Measurements from ENCODE around the gene TRNAU1AP. TPM values are rescaled to one million over a fixed set of nuclear protein-coding genes. Genes with fewer than 3 reads are reported as not detected.

Gene TRNAU1AP
- total and polyA plus RNA-seq, 10 of the 15 experiments (the other 5 are each of a cell fraction or from before 2014, with no cell fraction given), result 24.3 to 67.0 (median 31.8) TPM

DNA sequence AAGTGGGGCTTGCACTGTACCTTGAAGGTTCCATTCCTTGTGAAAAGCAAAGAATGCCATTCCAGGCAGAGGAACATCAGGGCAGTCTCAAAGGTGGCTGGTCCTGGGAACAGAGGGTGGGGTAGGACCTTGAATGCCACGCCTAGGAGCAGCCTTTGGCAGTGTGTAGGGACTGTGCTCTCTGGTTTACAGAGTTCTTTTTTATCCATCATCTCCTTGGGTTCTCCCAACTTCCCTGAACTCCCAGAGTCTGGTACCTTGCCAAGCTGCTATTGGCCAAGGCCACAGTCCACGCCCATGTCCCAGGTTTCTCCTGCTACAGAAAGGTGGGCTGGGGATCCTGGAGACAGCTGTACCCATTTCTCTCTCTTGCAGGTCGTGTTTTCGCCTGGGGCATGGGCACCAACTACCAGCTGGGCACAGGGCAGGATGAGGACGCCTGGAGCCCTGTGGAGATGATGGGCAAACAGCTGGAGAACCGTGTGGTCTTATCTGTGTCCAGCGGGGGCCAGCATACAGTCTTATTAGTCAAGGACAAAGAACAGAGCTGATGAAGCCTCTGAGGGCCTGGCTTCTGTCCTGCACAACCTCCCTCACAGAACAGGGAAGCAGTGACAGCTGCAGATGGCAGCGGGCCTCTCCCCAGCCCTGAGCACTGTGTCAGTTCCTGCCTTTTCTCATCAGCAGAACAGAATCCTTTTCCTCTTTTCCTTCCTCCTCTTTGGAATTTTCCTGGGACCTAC, 15.3 kb upstream of the TRNAU1AP start:
- Histone ChIP-seq H3K4me1 (ENCODE audit: control insufficient read depth, insufficient read depth, low read length) (no peaks in the 10 kb centered on the region), H4K20me1 (ENCODE audit: control insufficient read depth, insufficient read depth) (no peaks in the 10 kb centered on the region), H3K4me3 (no peak overlapping the region), H3K79me2 (ENCODE audit: control insufficient read depth, insufficient read depth, low read length) (no peaks in the 10 kb centered on the region), H3K27ac (ENCODE audit: control insufficient read depth, insufficient read depth) (no peak overlapping the region), H3K9ac (ENCODE audit: control insufficient read depth, insufficient read depth, low read length) (no peak overlapping the region), H3K36me3 (ENCODE audit: control insufficient read depth in 2 of 2, insufficient read depth in 2 of 2, low read length in 1 of 2) (peaks cover 25 to 33% of the 10 kb centered on the region in 2 experiments; a peak in 3 of 4 replicates), H3K4me2 (ENCODE audit: control insufficient read depth, insufficient read depth) (no peak overlapping the region), H3K27me3 (replicated peaks in 1 of 2; ENCODE audit: control insufficient read depth in 2 of 2, insufficient read depth in 2 of 2, low read length in 1 of 2) (no peaks in the 10 kb centered on the region), H3K9me3 (replicated peaks; ENCODE audit: control insufficient read depth, insufficient read depth, low read length) (no peaks in the 10 kb centered on the region), H2AFZ (ENCODE audit: control insufficient read depth, low read depth, low read length) (no peak overlapping the region)
- no peak for TF ChIP-seq WRNIP1 (IDR thresholded peaks at IDR 0.05; ENCODE audit: borderline replicate concordance, low read depth, low read length)
- TF ChIP-seq SPI1 (IDR thresholded peaks at IDR 0.05; ENCODE audit: borderline replicate concordance, insufficient read depth, low read depth, low read length), result no peak
- TF ChIP-seq, protein P1, sequence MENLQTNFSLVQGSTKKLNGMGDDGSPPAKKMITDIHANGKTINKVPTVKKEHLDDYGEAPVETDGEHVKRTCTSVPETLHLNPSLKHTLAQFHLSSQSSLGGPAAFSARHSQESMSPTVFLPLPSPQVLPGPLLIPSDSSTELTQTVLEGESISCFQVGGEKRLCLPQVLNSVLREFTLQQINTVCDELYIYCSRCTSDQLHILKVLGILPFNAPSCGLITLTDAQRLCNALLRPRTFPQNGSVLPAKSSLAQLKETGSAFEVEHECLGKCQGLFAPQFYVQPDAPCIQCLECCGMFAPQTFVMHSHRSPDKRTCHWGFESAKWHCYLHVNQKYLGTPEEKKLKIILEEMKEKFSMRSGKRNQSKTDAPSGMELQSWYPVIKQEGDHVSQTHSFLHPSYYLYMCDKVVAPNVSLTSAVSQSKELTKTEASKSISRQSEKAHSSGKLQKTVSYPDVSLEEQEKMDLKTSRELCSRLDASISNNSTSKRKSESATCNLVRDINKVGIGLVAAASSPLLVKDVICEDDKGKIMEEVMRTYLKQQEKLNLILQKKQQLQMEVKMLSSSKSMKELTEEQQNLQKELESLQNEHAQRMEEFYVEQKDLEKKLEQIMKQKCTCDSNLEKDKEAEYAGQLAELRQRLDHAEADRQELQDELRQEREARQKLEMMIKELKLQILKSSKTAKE (IDR thresholded peaks at IDR 0.05; ENCODE audit: low read depth, poor library complexity, severe bottlenecking), result no peak
- TF ChIP-seq SIX5 (IDR thresholded peaks at IDR 0.05; ENCODE audit: low read depth, low read length, severe bottlenecking), result no peak
- no peak for TF ChIP-seq POU2F2 (IDR thresholded peaks at IDR 0.05; ENCODE audit: borderline replicate concordance, low read depth, low read length)
- no peak for TF ChIP-seq MXI1 (IDR thresholded peaks at IDR 0.05; ENCODE audit: low read depth, low read length)
- no peak for TF ChIP-seq STAT3 (IDR thresholded peaks at IDR 0.05; ENCODE audit: low read depth, low read length)
- no peak for TF ChIP-seq TARDBP (IDR thresholded peaks at IDR 0.05; ENCODE audit: borderline replicate concordance)
- TF ChIP-seq BMI1 (IDR thresholded peaks at IDR 0.05; ENCODE audit: borderline replicate concordance), result no peak
- TF ChIP-seq STAT1 (conservative IDR thresholded peaks at IDR 0.05), result no peak
- DNase-seq (ENCODE audit: low read depth, low spot score) (no peak), FAIRE-seq (no peak), ATAC-seq (no peak)
- ChIA-PET SMC1A (ENCODE audit: uncharacterized antibody, unreplicated experiment) (no interaction called here), CTCF (interaction anchor here (1.0 kb wide), 1 partner anchor 214 kb away, joined by 3 read pairs; no protein-coding TSS in a partner anchor), RAD21 (ENCODE audit: unreplicated experiment) (no interaction called here), POLR2A (no interaction called here)
- BruUV-seq (replicated peaks), result no TSS peak
- in situ Hi-C loops (cut with MboI) (no loop called here), intact Hi-C loops (cut with micrococcal nuclease; ENCODE audit: unreplicated experiment) (no loop called here)
- 97% methylated on average over 8 of the region's 8 CpGs for WGBS (ENCODE audit: insufficient coverage, insufficient replicate concordance, low lambda C conversion rate, missing lambda C conversion rate)

Data from GM12878 (cell line).